CD14-positive monocyte (primary cell): ENCODE measurements around the gene PKDCC. TPM values are rescaled to one million over a fixed set of nuclear protein-coding genes. Genes with fewer than 3 reads are reported as not detected.
A peak's percentile ranks its signal among the peaks of the same experiment; 100 is the strongest.

ENCODE experiments used
- DNase-seq, 3 donors: peaks; one replicate each; pipeline ENCODE4 v3.0.0-alpha.2; 2011 to 2022
- H2AFZ ChIP-seq: 2 replicates; pipeline ENCODE4 v1.6.0; 2012; ENCODE audit warnings: mild to moderate bottlenecking, low read depth, low read length, inconsistent platforms; ENCODE audit not compliant: insufficient read depth, poor library complexity, severe bottlenecking
- H3K27ac ChIP-seq, 2 donors: 1 replicate in 1 of 2; 2 replicates in 1 of 2; pipeline ENCODE4 v1.5.1; 2012 to 2013; ENCODE audit warnings: low read length in 2 of 2, control low read depth in 1 of 2, inconsistent platforms in 1 of 2, low read depth in 1 of 2, mild to moderate bottlenecking in 1 of 2
- H3K27me3 ChIP-seq, 2 donors: one replicate each; pipeline versions ENCODE4 v1.6.0 to v1.6.1; 2011 to 2013; ENCODE audit warnings: low read length in 2 of 2; ENCODE audit not compliant: control insufficient read depth in 2 of 2, insufficient read depth in 2 of 2
- H3K36me3 ChIP-seq, 2 donors: replicated peaks in 1 of 2; 1 replicate in 1 of 2; 2 replicates in 1 of 2; pipeline versions ENCODE4 v1.5.1 to v1.6.1; 2012 to 2013; ENCODE audit warnings: low read length in 2 of 2, control low read depth in 1 of 2, inconsistent platforms in 1 of 2, mild to moderate bottlenecking in 1 of 2; ENCODE audit not compliant: insufficient read depth in 2 of 2, control insufficient read depth in 1 of 2
- H3K4me1 ChIP-seq, 2 donors: 1 replicate in 1 of 2; 2 replicates in 1 of 2; pipeline versions ENCODE4 v1.5.1 to v1.6.1; 2012 to 2013; ENCODE audit warnings: low read length in 2 of 2, control low read depth in 1 of 2, inconsistent platforms in 1 of 2, mild to moderate bottlenecking in 1 of 2, moderate library complexity in 1 of 2; ENCODE audit not compliant: insufficient read depth in 2 of 2, control insufficient read depth in 1 of 2
- H3K4me2 ChIP-seq: replicated peaks from 2 replicates; pipeline ENCODE3; 2012; ENCODE audit warnings: low read length, moderate library complexity, mild to moderate bottlenecking; ENCODE audit not compliant: poor library complexity, severe bottlenecking; ENCODE audit errors: extremely low read depth
- H3K4me3 ChIP-seq, 3 experiments: fragments of 200-600 bp in 1 of 3; sonication (generic) in 1 of 3; replicated peaks in 1 of 3; 1 replicate in 2 of 3; 2 replicates in 1 of 3; pipeline ENCODE4 v1.5.1; 2011 to 2013; ENCODE audit warnings: low read length in 3 of 3, mild to moderate bottlenecking in 3 of 3, control low read depth in 2 of 3, low read depth in 2 of 3, inconsistent platforms in 1 of 3, moderate library complexity in 1 of 3
- H3K79me2 ChIP-seq: 2 replicates; pipeline ENCODE4 v1.6.0; 2012; ENCODE audit warnings: mild to moderate bottlenecking, control low read depth, inconsistent platforms, low read length, moderate library complexity; ENCODE audit not compliant: insufficient read depth
- H3K9ac ChIP-seq: 2 replicates; pipeline ENCODE4 v1.6.0; 2017; ENCODE audit warnings: low read length, mild to moderate bottlenecking; ENCODE audit not compliant: insufficient read depth, poor library complexity, severe bottlenecking
- H3K9me3 ChIP-seq, 2 donors: replicated peaks in 1 of 2; 1 replicate in 1 of 2; 2 replicates in 1 of 2; pipeline versions ENCODE4 v1.5.1 to v1.6.1; 2012 to 2013; ENCODE audit warnings: low read length in 2 of 2, control low read depth in 1 of 2; ENCODE audit not compliant: control insufficient read depth in 1 of 2, insufficient read depth in 1 of 2
- H4K20me1 ChIP-seq: 2 replicates; pipeline ENCODE4 v1.6.0; 2012; ENCODE audit warnings: mild to moderate bottlenecking, low read length, control low read depth, moderate library complexity; ENCODE audit not compliant: insufficient read depth
- H3K27ac Mint-ChIP-seq, 7 donors: one replicate each; pipeline ENCODE4 v1.8.0; 2020; ENCODE audit warnings: mild to moderate bottlenecking in 7 of 7, mixed read lengths in 7 of 7, moderate library complexity in 6 of 7, inconsistent platforms in 2 of 7
- H3K27me3 Mint-ChIP-seq, 3 donors: one replicate each; pipeline ENCODE4 v1.8.0; 2021 to 2022; ENCODE audit warnings: low read depth in 3 of 3, mild to moderate bottlenecking in 3 of 3, mixed read lengths in 3 of 3, moderate library complexity in 3 of 3, inconsistent platforms in 1 of 3
- H3K36me3 Mint-ChIP-seq, 2 donors: one replicate each; pipeline ENCODE4 v1.8.0; 2020; ENCODE audit warnings: mixed read lengths in 2 of 2, inconsistent platforms in 1 of 2, mild to moderate bottlenecking in 1 of 2
- H3K4me1 Mint-ChIP-seq: one replicate; pipeline ENCODE4 v1.8.0; 2020; ENCODE audit warnings: mild to moderate bottlenecking, mixed read lengths
- H3K4me3 Mint-ChIP-seq, 2 donors: one replicate each; pipeline ENCODE4 v1.8.0; 2020; ENCODE audit warnings: mild to moderate bottlenecking in 2 of 2, mixed read lengths in 2 of 2, moderate library complexity in 1 of 2
- H3K9me3 Mint-ChIP-seq, 7 donors: one replicate each; pipeline ENCODE4 v1.8.0; 2020 to 2022; ENCODE audit warnings: mixed read lengths in 7 of 7, mild to moderate bottlenecking in 6 of 7, moderate library complexity in 6 of 7, inconsistent platforms in 2 of 7
- CTCF ChIP-seq: fragments of 200-600 bp; IDR thresholded peaks from one replicate; pipeline ENCODE4 v1.8.0; 2022; ENCODE audit warnings: antibody characterized with exemption, mild to moderate bottlenecking
- WGBS: methylation state at CpG from one replicate; pipeline ENCODE4 v1.1.5; 2013; ENCODE audit warnings: missing lambda C conversion rate; ENCODE audit not compliant: insufficient coverage; 5-methylcytosine and 5-hydroxymethylcytosine counted together
- intact Hi-C, 2 donors: fragments of 100-400 bp; cut with micrococcal nuclease; formaldehyde crosslinking; loops; one replicate each; pipeline versions ENCODE4 v1.15.0 to v1.15.1; 2023
- polyA plus RNA-seq, 3 donors: library from polyadenylated mRNA; depleted of rRNA in 1 of 3; unstranded in 2 of 3; stranded (reverse) in 1 of 3; fragments of 300-500 nt in 2 of 3; fragments of >200 nt in 1 of 3; fragmentation: Illumina TruSeq in 2 of 3; gene quantifications; 1 replicate in 2 of 3; 2 replicates in 1 of 3; pipeline ENCODE4 v1.2.3, GENCODE V29; 2012 to 2021

The PKDCC gene
- polyA plus RNA-seq, 3 donors, result not detected

DNA sequence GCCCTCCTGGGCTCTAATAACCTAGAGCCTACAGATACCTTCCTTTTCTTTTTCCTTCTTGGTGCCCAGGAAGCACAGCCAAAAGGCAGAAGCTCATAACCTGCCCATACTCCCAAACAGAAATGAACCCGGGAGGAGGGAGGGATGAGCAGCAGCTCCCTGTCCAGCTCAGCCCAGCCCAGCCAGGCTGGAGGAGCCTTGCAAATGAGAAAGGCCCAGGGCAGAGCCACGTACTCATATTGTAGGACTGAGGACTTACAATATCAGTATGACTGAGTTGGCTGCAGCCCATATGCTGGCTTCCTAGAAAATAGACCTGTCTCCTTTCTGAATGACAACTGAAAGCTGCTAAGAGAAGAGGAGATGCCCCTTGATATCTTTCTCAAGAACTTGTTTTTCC, 21.7 kb downstream of the PKDCC start:
- H3K9ac ChIP-seq, result no peak overlapping the region
- H3K9me3 Mint-ChIP-seq, result peaks cover 0 to 4% (median 3%) of the 10 kb centered on the region in 7 donors

GRCh38 chr2:42071791-42072190, 24.0 kb downstream of the PKDCC start:
- TF ChIP-seq CTCF, result no peak
- no peak for DNase-seq
- H3K4me3 ChIP-seq, result no peak overlapping the region
- no peak overlapping the region for H3K4me2 ChIP-seq
- H3K36me3 Mint-ChIP-seq, result no peaks in the 10 kb centered on the region
- no peaks in the 10 kb centered on the region for H3K9me3 ChIP-seq
- H3K36me3 ChIP-seq, result no peaks in the 10 kb centered on the region
- H3K27me3 Mint-ChIP-seq, result peaks cover 1 to 18% (median 11%) of the 10 kb centered on the region in 3 donors
- no peak overlapping the region for H2AFZ ChIP-seq
- no peak overlapping the region for H3K4me3 Mint-ChIP-seq
- H3K27me3 ChIP-seq, result no peaks in the 10 kb centered on the region
- no CpG with 5 or more reads among the region's 4 CpGs for WGBS
- no peaks in the 10 kb centered on the region for H3K4me1 ChIP-seq
- H3K79me2 ChIP-seq, result no peaks in the 10 kb centered on the region
- H4K20me1 ChIP-seq, result no peaks in the 10 kb centered on the region
- H3K9ac ChIP-seq, result no peak overlapping the region
- H3K27ac ChIP-seq, result no peak overlapping the region
- H3K9me3 Mint-ChIP-seq, result peaks cover 0 to 3% (median 0%) of the 10 kb centered on the region in 7 donors
- intact Hi-C loops, result no loop called here
- H3K4me1 Mint-ChIP-seq, result peaks cover 8% of the 10 kb centered on the region
- no peak overlapping the region for H3K27ac Mint-ChIP-seq

More for the DNA sequence above, 21.7 kb downstream of the PKDCC start:
- Histone ChIP-seq H4K20me1 (no peaks in the 10 kb centered on the region), H3K36me3 (no peaks in the 10 kb centered on the region), H3K27ac (no peak overlapping the region), H3K4me2 (no peak overlapping the region), H2AFZ (no peak overlapping the region), H3K4me3 (no peak overlapping the region), H3K4me1 (no peaks in the 10 kb centered on the region), H3K9me3 (no peaks in the 10 kb centered on the region), H3K27me3 (no peaks in the 10 kb centered on the region), H3K79me2 (no peaks in the 10 kb centered on the region)
- intact Hi-C loops, result no loop called here
- peaks cover 8% of the 10 kb centered on the region for H3K4me1 Mint-ChIP-seq
- TF ChIP-seq CTCF, result no peak
- no peak overlapping the region for H3K27ac Mint-ChIP-seq
- no peak for DNase-seq
- H3K36me3 Mint-ChIP-seq, result no peaks in the 10 kb centered on the region
- WGBS, result 94% methylated on average over 2 of the region's 2 CpGs
- H3K27me3 Mint-ChIP-seq, result peaks cover 2 to 15% (median 7%) of the 10 kb centered on the region in 3 donors
- H3K4me3 Mint-ChIP-seq, result peak overlapping the region in 1 of 2 donors; percentile 24
